T-helper 17 cell (primary cell): ENCODE measurements around the gene TWSG1. TPM values are rescaled to one million over a fixed set of nuclear protein-coding genes. Genes with fewer than 3 reads are reported as not detected.
"Not testable (repeated sequence)": the region's sequence is repeated elsewhere in the genome, so short reads cannot be mapped to it uniquely, and the experiment has no call there.

Experiments used
- ATAC-seq: fragments of 150-1000 bp; cut with Tn5 transposase; 2 replicates; pipeline ENCODE4 v1.10.0; 2021; ENCODE audit warnings: mild to moderate bottlenecking, moderate library complexity
- DNase-seq, 3 donors: peaks; one replicate each; pipeline versions ENCODE4 v3.0.0 to v3.0.0-alpha.2; 2020 to 2021
- H3K9me3 ChIP-seq: one replicate; pipeline ENCODE4 v1.7.0; 2013; ENCODE audit warnings: low read length, mild to moderate bottlenecking; ENCODE audit not compliant: control insufficient read depth, poor library complexity, severe bottlenecking
- H3K27ac Mint-ChIP-seq: one replicate; pipeline ENCODE4 v1.8.0; 2022; ENCODE audit warnings: mild to moderate bottlenecking, moderate library complexity, mixed read lengths
- H3K27me3 Mint-ChIP-seq: one replicate; pipeline ENCODE4 v1.8.0; 2022; ENCODE audit warnings: mixed read lengths
- H3K36me3 Mint-ChIP-seq: one replicate; pipeline ENCODE4 v1.8.0; 2022; ENCODE audit warnings: low read depth, mixed read lengths
- H3K4me1 Mint-ChIP-seq: one replicate; pipeline ENCODE4 v1.8.0; 2022; ENCODE audit warnings: mild to moderate bottlenecking, mixed read lengths
- H3K4me3 Mint-ChIP-seq: one replicate; pipeline ENCODE4 v1.8.0; 2022; ENCODE audit warnings: mild to moderate bottlenecking, moderate library complexity, mixed read lengths
- total RNA-seq, 4 donors: library from RNA in 2 of 4; stranded (reverse) in 2 of 4; gene quantifications; one replicate each; pipeline ENCODE4 v1.2.3 and lab custom pipeline; 2022 to 2026

Gene TWSG1
- total RNA-seq, 2 donors from 2014 or later, result 1.7 to 6.1 TPM

- Mint-ChIP-seq H3K36me3 (no peaks in the 10 kb centered on the region), H3K27me3 (peaks cover 22% of the 10 kb centered on the region), H3K4me3 (no peak overlapping the region), H3K4me1 (peaks cover 4% of the 10 kb centered on the region), H3K27ac (no peak overlapping the region)
- no peaks in the 10 kb centered on the region for H3K9me3 ChIP-seq
- ATAC-seq (no peak), DNase-seq (no peak)
Measured at GRCh38 chr18:9405977-9406376, 71.4 kb downstream of the TWSG1 start.

- DNase-seq (no peak), ATAC-seq (no peak)
- no peak overlapping the region for H3K4me3 Mint-ChIP-seq
- no peak overlapping the region for H3K27ac Mint-ChIP-seq
- no peaks in the 10 kb centered on the region for H3K9me3 ChIP-seq
- no peaks in the 10 kb centered on the region for H3K4me1 Mint-ChIP-seq
- H3K36me3 Mint-ChIP-seq, result no peaks in the 10 kb centered on the region
- peaks cover 29% of the 10 kb centered on the region for H3K27me3 Mint-ChIP-seq
Measured at GRCh38 chr18:9410515-9410914, 75.9 kb downstream of the TWSG1 start.

GRCh38 chr18:9413576-9413975, 79.0 kb downstream of the TWSG1 start:
- Mint-ChIP-seq H3K27me3 (peaks cover 23% of the 10 kb centered on the region), H3K4me3 (no peak overlapping the region), H3K27ac (no peak overlapping the region), H3K36me3 (no peaks in the 10 kb centered on the region), H3K4me1 (peaks cover 2% of the 10 kb centered on the region)
- H3K9me3 ChIP-seq, result no peaks in the 10 kb centered on the region
- ATAC-seq (no peak), DNase-seq (no peak)

- H3K36me3 Mint-ChIP-seq, result no peaks in the 10 kb centered on the region
- H3K4me3 Mint-ChIP-seq, result no peak overlapping the region
- no peak overlapping the region for H3K27ac Mint-ChIP-seq
- ATAC-seq (no peak), DNase-seq (no peak)
- H3K4me1 Mint-ChIP-seq, result peaks cover 2% of the 10 kb centered on the region
- peaks cover 14% of the 10 kb centered on the region for H3K27me3 Mint-ChIP-seq
- no peaks in the 10 kb centered on the region for H3K9me3 ChIP-seq
Measured at GRCh38 chr18:9416563-9417072, 82.0 kb downstream of the TWSG1 start.

GRCh38 chr18:9417073-9417851, 82.7 kb downstream of the TWSG1 start:
- Mint-ChIP-seq H3K27me3 (peaks cover 9% of the 10 kb centered on the region), H3K4me3 (no peak overlapping the region), H3K36me3 (no peaks in the 10 kb centered on the region), H3K27ac (no peak overlapping the region), H3K4me1 (peaks cover 2% of the 10 kb centered on the region)
- DNase-seq, result no peak
- no peaks in the 10 kb centered on the region for H3K9me3 ChIP-seq
- ATAC-seq, result no peak

GRCh38 chr18:9418047-9418690, 83.6 kb downstream of the TWSG1 start:
- no peaks in the 10 kb centered on the region for H3K9me3 ChIP-seq
- no peak for DNase-seq
- Mint-ChIP-seq H3K27me3 (peaks cover 8% of the 10 kb centered on the region), H3K4me3 (no peak overlapping the region), H3K4me1 (peaks cover 2% of the 10 kb centered on the region), H3K27ac (no peak overlapping the region), H3K36me3 (no peaks in the 10 kb centered on the region)
- no peak for ATAC-seq

GRCh38 chr18:9419956-9420631, 85.5 kb downstream of the TWSG1 start:
- H3K9me3 ChIP-seq, result no peaks in the 10 kb centered on the region
- DNase-seq (no peak), ATAC-seq (no peak)
- Mint-ChIP-seq H3K27me3 (peaks cover 8% of the 10 kb centered on the region), H3K27ac (no peak overlapping the region), H3K36me3 (no peaks in the 10 kb centered on the region), H3K4me1 (peaks cover 2% of the 10 kb centered on the region), H3K4me3 (no peak overlapping the region)

GRCh38 chr18:9421096-9421900, 86.7 kb downstream of the TWSG1 start:
- ATAC-seq (no peak), DNase-seq (no peak)

GRCh38 chr18:9421901-9422327, 87.3 kb downstream of the TWSG1 start:
- H3K4me3 Mint-ChIP-seq, result no peak overlapping the region
- H3K27me3 Mint-ChIP-seq, result peaks cover 5% of the 10 kb centered on the region
- DNase-seq (no peak), ATAC-seq (no peak)
- H3K9me3 ChIP-seq, result no peaks in the 10 kb centered on the region
- H3K27ac Mint-ChIP-seq, result no peak overlapping the region
- no peaks in the 10 kb centered on the region for H3K36me3 Mint-ChIP-seq
- peaks cover 2% of the 10 kb centered on the region for H3K4me1 Mint-ChIP-seq

More at GRCh38 chr18:9421096-9421900, 86.7 kb downstream of the TWSG1 start:
- Mint-ChIP-seq H3K27me3 (peaks cover 8% of the 10 kb centered on the region), H3K27ac (no peak overlapping the region), H3K4me1 (peaks cover 2% of the 10 kb centered on the region), H3K36me3 (no peaks in the 10 kb centered on the region), H3K4me3 (no peak overlapping the region)
- no peaks in the 10 kb centered on the region for H3K9me3 ChIP-seq

GRCh38 chr18:9422816-9423519, 88.4 kb downstream of the TWSG1 start:
- no peaks in the 10 kb centered on the region for H3K9me3 ChIP-seq
- no peaks in the 10 kb centered on the region for H3K36me3 Mint-ChIP-seq
- DNase-seq, result no peak
- H3K27ac Mint-ChIP-seq, result no peak overlapping the region
- no peaks in the 10 kb centered on the region for H3K4me1 Mint-ChIP-seq
- H3K4me3 Mint-ChIP-seq, result no peak overlapping the region
- no peak for ATAC-seq
- no peaks in the 10 kb centered on the region for H3K27me3 Mint-ChIP-seq

- not testable (repeated sequence) for H3K9me3 ChIP-seq, H3K27me3 Mint-ChIP-seq, ATAC-seq, H3K27ac Mint-ChIP-seq, DNase-seq, H3K36me3 Mint-ChIP-seq, H3K4me3 Mint-ChIP-seq, H3K4me1 Mint-ChIP-seq
Measured at GRCh38 chr18:9423648-9424047, 89.1 kb downstream of the TWSG1 start.

- H3K27ac Mint-ChIP-seq, H3K9me3 ChIP-seq, H3K4me3 Mint-ChIP-seq, H3K36me3 Mint-ChIP-seq, DNase-seq, ATAC-seq, H3K27me3 Mint-ChIP-seq, H3K4me1 Mint-ChIP-seq: not testable (repeated sequence)
Measured at GRCh38 chr18:9424235-9424634, 89.7 kb downstream of the TWSG1 start.
